MCF 10A (cell line): ENCODE data around the gene CREB3L2. TPM values are rescaled to one million over a fixed set of nuclear protein-coding genes. Genes with fewer than 3 reads are reported as not detected.

Experiments used
- BruUV-seq: library from RNA; stranded (reverse); fragments of 400-500 nt; replicated peaks from 2 replicates; lab custom pipeline; 2021; lab: Mats Ljungman, UMichigan
- CTCF ChIA-PET: fragments of 300-600 bp; sonication (Branson Sonifier 250); formaldehyde crosslinking; extraction: SDS; loops from one replicate; lab custom pipeline; 2021; ENCODE audit warnings: antibody characterized with exemption, inconsistent platforms; lab: Yijun Ruan, JAX
- POLR2A ChIA-PET: fragments of 300-600, 350-650 bp; sonication (Branson Sonifier 250); formaldehyde crosslinking; extraction: SDS; loops from one replicate; lab custom pipeline; 2020; ENCODE audit warnings: antibody characterized with exemption, inconsistent platforms; lab: Yijun Ruan, JAX
- DNase-seq: peaks from one replicate; pipeline ENCODE4 v3.0.0-alpha.2; 2018; ENCODE audit not compliant: unreplicated experiment
- H3K27ac Mint-ChIP-seq: one replicate; pipeline ENCODE4 v1.8.0; 2022; ENCODE audit warnings: mild to moderate bottlenecking, low read depth, mixed read lengths; ENCODE audit not compliant: unreplicated experiment
- H3K27me3 Mint-ChIP-seq: one replicate; pipeline ENCODE4 v1.8.0; 2022; ENCODE audit warnings: mixed read lengths; ENCODE audit not compliant: insufficient read depth, unreplicated experiment
- H3K36me3 Mint-ChIP-seq: one replicate; pipeline ENCODE4 v1.8.0; 2022; ENCODE audit warnings: mild to moderate bottlenecking, moderate library complexity, mixed read lengths; ENCODE audit not compliant: insufficient read depth, unreplicated experiment
- H3K4me1 Mint-ChIP-seq: one replicate; pipeline ENCODE4 v1.8.0; 2022; ENCODE audit warnings: mixed read lengths; ENCODE audit not compliant: insufficient read depth, unreplicated experiment
- H3K4me3 Mint-ChIP-seq: one replicate; pipeline ENCODE4 v1.8.0; 2022; ENCODE audit warnings: mild to moderate bottlenecking, moderate library complexity, mixed read lengths; ENCODE audit not compliant: unreplicated experiment
- H3K9me3 Mint-ChIP-seq: one replicate; pipeline ENCODE4 v1.8.0; 2022; ENCODE audit warnings: mixed read lengths; ENCODE audit not compliant: unreplicated experiment
- CTCF ChIP-seq: fragments of 200-600 bp; IDR thresholded peaks from one replicate; pipeline ENCODE4 v1.8.0; 2022; ENCODE audit warnings: antibody characterized with exemption, mild to moderate bottlenecking; ENCODE audit not compliant: unreplicated experiment
- intact Hi-C: fragments of 100-400 bp; cut with micrococcal nuclease; formaldehyde crosslinking; loops from 2 replicates; pipeline ENCODE4 v1.14.1; 2022
- total RNA-seq: library from RNA; stranded (reverse); gene quantifications from 2 replicates; pipeline ENCODE4 v1.2.3, GENCODE V29; 2022

Gene CREB3L2
- total RNA-seq, 1 experiment from 2014 or later, result 74.2 TPM

- POLR2A ChIA-PET, result no interaction called here
- Mint-ChIP-seq H3K9me3 (no peaks in the 10 kb centered on the region), H3K27ac (no peak overlapping the region), H3K36me3 (peaks cover 7% of the 10 kb centered on the region), H3K4me3 (no peak overlapping the region), H3K4me1 (peaks cover 20% of the 10 kb centered on the region), H3K27me3 (no peaks in the 10 kb centered on the region)
- TF ChIP-seq CTCF, result no peak
- no peak for DNase-seq
- BruUV-seq, result no TSS peak
- intact Hi-C loops, result no loop called here
- CTCF ChIA-PET, result interaction anchor here (0.6 to 2.0 kb wide), 2 partner anchors 62 to 181 kb away, joined by 3 to 6 read pairs; no protein-coding TSS in a partner anchor
Observed at GRCh38 chr7:137948845-137949330, 53.0 kb downstream of the CREB3L2 start.

DNA sequence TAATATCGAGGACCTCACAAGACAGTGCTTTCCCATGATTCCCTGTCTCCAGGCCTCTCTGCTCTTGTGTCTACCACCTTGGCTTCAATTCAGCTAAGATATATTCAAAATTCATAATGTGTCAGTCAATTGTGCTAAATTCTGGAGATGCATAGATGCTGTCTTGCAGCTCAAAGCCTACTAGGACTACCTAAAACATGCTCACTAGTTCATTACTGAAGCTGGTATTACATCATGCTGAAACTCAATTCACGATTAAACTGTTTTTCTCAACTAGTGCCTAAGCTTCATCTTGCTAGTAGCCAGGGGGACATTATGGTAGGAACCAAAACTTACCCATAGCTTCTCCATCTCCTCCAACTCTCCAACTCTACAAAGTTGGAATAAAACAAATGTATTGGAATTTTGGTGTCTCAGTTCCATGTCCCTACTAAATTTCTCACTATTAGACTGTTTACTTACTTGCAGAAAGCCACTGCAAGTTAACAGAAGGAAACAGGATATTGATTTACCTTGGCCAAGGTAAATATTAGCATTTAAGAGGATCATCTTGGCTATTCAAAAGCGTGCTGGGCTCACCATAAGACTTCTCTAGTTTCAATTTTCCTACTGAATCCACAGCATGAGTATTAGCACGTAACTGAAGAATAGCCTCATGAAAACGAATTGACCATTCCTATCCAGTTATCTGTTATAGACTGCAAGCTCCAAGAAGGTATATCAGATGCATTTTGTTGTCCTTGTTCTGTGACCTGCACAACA is 53.6 kb downstream of the CREB3L2 start:
- no TSS peak for BruUV-seq
- TF ChIP-seq CTCF, result no peak
- no peaks in the 10 kb centered on the region for H3K27me3 Mint-ChIP-seq
- H3K27ac Mint-ChIP-seq, result no peak overlapping the region
- H3K36me3 Mint-ChIP-seq, result peaks cover 7% of the 10 kb centered on the region
- DNase-seq, result no peak
- POLR2A ChIA-PET, result no interaction called here
- CTCF ChIA-PET, result interaction anchor here (0.6 kb wide), 1 partner anchor 1068 kb away, joined by 3 read pairs; no protein-coding TSS in a partner anchor
- intact Hi-C loops, result no loop called here
- H3K9me3 Mint-ChIP-seq, result no peaks in the 10 kb centered on the region
- peaks cover 14% of the 10 kb centered on the region for H3K4me1 Mint-ChIP-seq
- no peak overlapping the region for H3K4me3 Mint-ChIP-seq

DNA sequence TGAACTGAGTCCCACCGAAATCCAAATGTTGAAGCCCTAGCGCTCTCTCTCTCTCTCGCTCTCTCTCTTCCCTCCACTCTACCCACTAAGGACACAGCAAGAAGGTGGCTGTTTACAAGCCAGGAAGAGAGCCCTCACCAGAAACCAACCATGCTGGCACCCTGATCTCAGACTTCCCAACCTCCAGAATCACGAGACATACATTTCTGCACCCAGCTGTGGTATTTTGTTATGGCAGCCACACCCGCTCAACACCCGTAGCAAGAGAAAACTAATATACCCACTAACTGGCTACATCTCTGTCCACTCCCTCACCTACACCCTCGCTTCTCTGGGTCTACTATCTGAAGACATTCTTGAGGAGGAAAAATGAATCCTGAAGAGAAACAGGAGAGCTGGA is 54.8 kb downstream of the CREB3L2 start:
- BruUV-seq, result no TSS peak
- DNase-seq, result no peak
- no peak overlapping the region for H3K27ac Mint-ChIP-seq

More for the DNA sequence above, 54.8 kb downstream of the CREB3L2 start:
- Mint-ChIP-seq H3K27me3 (no peaks in the 10 kb centered on the region), H3K4me3 (no peak overlapping the region), H3K36me3 (peaks cover 7% of the 10 kb centered on the region), H3K9me3 (no peaks in the 10 kb centered on the region), H3K4me1 (peaks cover 4% of the 10 kb centered on the region)
- CTCF ChIA-PET, result interaction anchor here (0.6 to 1.0 kb wide), 3 partner anchors 14 to 1385 kb away, joined by 3 to 4 read pairs (median 3); no protein-coding TSS in a partner anchor
- intact Hi-C loops, result no loop called here
- TF ChIP-seq CTCF, result no peak
- POLR2A ChIA-PET, result no interaction called here
